Spleen (tissue), 11 donors: ENCODE results near the gene MAPKAP1. TPM values are rescaled to one million over a fixed set of nuclear protein-coding genes. Genes with fewer than 3 reads are reported as not detected.

Source experiments
- DNase-seq: peaks from one replicate; pipeline ENCODE4 v3.0.0-alpha.2; 2020
- H3K27ac ChIP-seq, 8 donors: fragments of 200-600 bp; sonication (generic) in 7 of 8; 1 replicate in 4 of 8; 2 replicates in 4 of 8; pipeline versions ENCODE4 v1.5.0 to v1.8.0; 2016 to 2021; ENCODE audit warnings: inconsistent platforms in 4 of 8, mild to moderate bottlenecking in 4 of 8, moderate library complexity in 1 of 8
- H3K27me3 ChIP-seq, 7 donors: fragments of 200-600 bp; sonication (generic) in 6 of 7; replicated peaks in 1 of 7; 1 replicate in 4 of 7; 2 replicates in 3 of 7; pipeline versions ENCODE4 v1.5.0 to v1.8.0; 2016 to 2021; ENCODE audit warnings: inconsistent platforms in 3 of 7, mild to moderate bottlenecking in 1 of 7
- H3K36me3 ChIP-seq, 6 donors: fragments of 200-600 bp; sonication (generic) in 5 of 6; 1 replicate in 4 of 6; 2 replicates in 2 of 6; pipeline versions ENCODE4 v1.5.0 to v1.8.0; 2016 to 2021; ENCODE audit warnings: inconsistent platforms in 2 of 6
- H3K4me1 ChIP-seq, 6 donors: fragments of 200-600 bp; sonication (generic) in 5 of 6; 1 replicate in 3 of 6; 2 replicates in 3 of 6; pipeline versions ENCODE4 v1.5.0 to v1.8.0; 2016 to 2021; ENCODE audit warnings: inconsistent platforms in 3 of 6
- H3K4me3 ChIP-seq, 8 donors: fragments of 200-600 bp; sonication (generic) in 7 of 8; 1 replicate in 4 of 8; 2 replicates in 4 of 8; pipeline versions ENCODE4 v1.5.0 to v1.8.0; 2016 to 2021; ENCODE audit warnings: inconsistent platforms in 4 of 8, mild to moderate bottlenecking in 4 of 8, moderate library complexity in 2 of 8
- H3K9me3 ChIP-seq, 8 donors: fragments of 200-600 bp; sonication (generic) in 7 of 8; 1 replicate in 4 of 8; 2 replicates in 4 of 8; pipeline versions ENCODE4 v1.5.0 to v1.8.0; 2016 to 2021; ENCODE audit warnings: inconsistent platforms in 4 of 8
- POLR2A ChIP-seq, 3 donors: fragments of 450-650 bp; IDR thresholded peaks; one replicate each; pipeline ENCODE4 v1.5.1; 2017; ENCODE audit warnings: antibody characterized with exemption in 3 of 3, mild to moderate bottlenecking in 1 of 3
- POLR2AphosphoS5 ChIP-seq, 3 donors: sonication (generic); formaldehyde crosslinking; IDR thresholded peaks; one replicate each; pipeline ENCODE4 v1.5.1; 2017; ENCODE audit warnings: antibody characterized with exemption in 3 of 3
- WGBS, 5 donors: extraction: QIAGEN DNeasy Blood & Tissue Kit in 3 of 5; methylation state at CpG; one replicate each; pipeline versions ENCODE4 v1.1.5 to v1.1.7; 2013 to 2018; 5-methylcytosine and 5-hydroxymethylcytosine counted together
- intact Hi-C: fragments of 100-400 bp; cut with DNase I; formaldehyde crosslinking; loops from one replicate; pipeline ENCODE4 v1.15.0; 2023; ENCODE audit warnings: low total_unique reads
- polyA plus RNA-seq, 3 donors: library from polyadenylated mRNA; stranded (reverse); fragments of 200-250 nt; gene quantifications; one replicate each; pipeline ENCODE4 v1.2.1, GENCODE V29; 2013
- total RNA-seq, 7 donors: library from RNA; depleted of rRNA in 3 of 7; stranded (reverse); fragments of >200 nt in 3 of 7; fragmentation: NEBNext Ultra II Directional in 4 of 7; extraction: Animal tissue kit (Norgen Biotek cat#: 25700) in 4 of 7; gene quantifications; one replicate each; pipeline versions ENCODE4 v1.1.0 to v1.2.1, GENCODE V29; 2016 to 2021
- TF ChIP-seq, protein P1 (sequence below), 11 experiments: fragments of 200-600 bp in 7 of 11; fragments of 450-650 bp in 4 of 11; sonication (generic) in 4 of 11; IDR thresholded peaks in 8 of 11; conservative IDR thresholded peaks in 3 of 11; 1 replicate in 7 of 11; 2 replicates in 4 of 11; pipeline versions ENCODE4 v1.4.0 to v1.8.0; 2016 to 2021; ENCODE audit warnings: antibody characterized with exemption in 11 of 11, inconsistent platforms in 4 of 11, mild to moderate bottlenecking in 1 of 11
- donor health status: healthy with polysubstance abuse.
- donor health status: DM: no; HTN: no; CAD: no; lungs with moderate emphysema.
- donor health status: DM: no; HTN: no; CAD: no.
- donor health status: Bipolar disorder and iron deficiency.
- donor health status: healthy.
- donor health status: DM: no; HTN: no; CAD: no.
- donor health status: DM: yes; HTN: yes; CAD: no.

MAPKAP1 gene
- total and polyA plus RNA-seq, 10 donors: 37.2 to 77.2 (median 60.4) TPM

DNA sequence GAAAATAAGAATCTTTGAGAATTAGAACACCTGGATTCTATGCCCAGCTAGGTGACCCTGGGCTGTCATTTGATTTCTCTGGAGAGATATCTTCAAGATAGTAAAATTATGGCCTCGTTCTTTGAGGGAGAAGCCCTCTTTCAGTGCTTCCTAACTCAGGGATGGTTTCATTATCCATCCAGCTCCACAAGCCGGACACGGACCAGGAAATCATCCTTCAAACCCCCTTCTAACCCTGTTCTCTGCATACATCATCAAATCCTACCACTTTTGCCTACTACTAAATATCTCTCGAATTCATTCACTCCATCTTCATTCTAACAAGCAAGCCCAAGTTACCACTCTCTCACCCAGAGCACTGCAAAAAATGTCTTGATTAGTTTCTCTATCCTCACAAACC is 57.2 kb downstream of the MAPKAP1 start:
- TF ChIP-seq POLR2AphosphoS5 (IDR thresholded peaks at IDR 0.05): no peak
- TF ChIP-seq, protein P1, sequence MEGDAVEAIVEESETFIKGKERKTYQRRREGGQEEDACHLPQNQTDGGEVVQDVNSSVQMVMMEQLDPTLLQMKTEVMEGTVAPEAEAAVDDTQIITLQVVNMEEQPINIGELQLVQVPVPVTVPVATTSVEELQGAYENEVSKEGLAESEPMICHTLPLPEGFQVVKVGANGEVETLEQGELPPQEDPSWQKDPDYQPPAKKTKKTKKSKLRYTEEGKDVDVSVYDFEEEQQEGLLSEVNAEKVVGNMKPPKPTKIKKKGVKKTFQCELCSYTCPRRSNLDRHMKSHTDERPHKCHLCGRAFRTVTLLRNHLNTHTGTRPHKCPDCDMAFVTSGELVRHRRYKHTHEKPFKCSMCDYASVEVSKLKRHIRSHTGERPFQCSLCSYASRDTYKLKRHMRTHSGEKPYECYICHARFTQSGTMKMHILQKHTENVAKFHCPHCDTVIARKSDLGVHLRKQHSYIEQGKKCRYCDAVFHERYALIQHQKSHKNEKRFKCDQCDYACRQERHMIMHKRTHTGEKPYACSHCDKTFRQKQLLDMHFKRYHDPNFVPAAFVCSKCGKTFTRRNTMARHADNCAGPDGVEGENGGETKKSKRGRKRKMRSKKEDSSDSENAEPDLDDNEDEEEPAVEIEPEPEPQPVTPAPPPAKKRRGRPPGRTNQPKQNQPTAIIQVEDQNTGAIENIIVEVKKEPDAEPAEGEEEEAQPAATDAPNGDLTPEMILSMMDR (IDR thresholded peaks at IDR 0.05 in 8 of 11, conservative IDR thresholded peaks at IDR 0.05 in 3 of 11): no peak
- no peak for TF ChIP-seq POLR2A (IDR thresholded peaks at IDR 0.05)
- peak overlapping the region in 1 of 8 donors; percentile 25 for H3K4me3 ChIP-seq
- intact Hi-C loops: no loop called here
- 71 to 82% (median 78%) methylated on average over 4 of the region's 4 CpGs for WGBS, 5 donors
- H3K36me3 ChIP-seq: no peaks in the 10 kb centered on the region
- no peaks in the 10 kb centered on the region for H3K27me3 ChIP-seq
- H3K9me3 ChIP-seq: no peaks in the 10 kb centered on the region
- DNase-seq: no peak
- H3K27ac ChIP-seq: peak overlapping the region in 7 of 8 donors; percentile 47 to 86 (median 68)
- peaks cover 38 to 94% (median 79%) of the 10 kb centered on the region in 6 donors for H3K4me1 ChIP-seq

DNA sequence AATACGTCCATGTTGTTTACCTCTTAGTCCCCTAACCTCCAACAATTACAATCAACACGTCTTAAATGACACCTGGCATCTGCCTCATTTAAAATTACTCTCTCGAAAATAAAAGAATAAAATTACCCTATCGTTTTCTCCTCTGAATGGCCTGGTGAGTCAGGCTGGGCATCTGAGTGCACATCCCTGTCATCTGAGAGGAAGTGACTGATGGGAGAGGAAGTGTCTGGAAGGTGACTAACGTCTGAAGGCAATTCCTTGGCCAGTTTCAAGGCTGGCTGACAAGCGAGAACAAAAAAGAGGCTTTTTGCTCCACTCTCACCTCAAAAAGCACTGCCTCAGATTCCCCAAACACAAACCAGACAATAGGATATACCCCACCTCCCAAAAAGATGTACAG is 57.7 kb downstream of the MAPKAP1 start:
- H3K36me3 ChIP-seq: no peaks in the 10 kb centered on the region
- H3K4me1 ChIP-seq: peaks cover 38 to 99% (median 81%) of the 10 kb centered on the region in 6 donors
- no peaks in the 10 kb centered on the region for H3K9me3 ChIP-seq
- no peaks in the 10 kb centered on the region for H3K27me3 ChIP-seq
- DNase-seq: no peak
- TF ChIP-seq POLR2AphosphoS5 (IDR thresholded peaks at IDR 0.05): peak in 1 of 3 donors; percentile 56
- TF ChIP-seq POLR2A (IDR thresholded peaks at IDR 0.05): no peak
- TF ChIP-seq, protein P1 (IDR thresholded peaks at IDR 0.05 in 8 of 11, conservative IDR thresholded peaks at IDR 0.05 in 3 of 11): no peak
- intact Hi-C loops: no loop called here
- H3K27ac ChIP-seq: peak overlapping the region in 6 of 8 donors; percentile 53 to 86 (median 71)
- 35 to 53% (median 44%) methylated on average over 6 of the region's 6 CpGs for WGBS, 5 donors
- no peak overlapping the region for H3K4me3 ChIP-seq

DNA sequence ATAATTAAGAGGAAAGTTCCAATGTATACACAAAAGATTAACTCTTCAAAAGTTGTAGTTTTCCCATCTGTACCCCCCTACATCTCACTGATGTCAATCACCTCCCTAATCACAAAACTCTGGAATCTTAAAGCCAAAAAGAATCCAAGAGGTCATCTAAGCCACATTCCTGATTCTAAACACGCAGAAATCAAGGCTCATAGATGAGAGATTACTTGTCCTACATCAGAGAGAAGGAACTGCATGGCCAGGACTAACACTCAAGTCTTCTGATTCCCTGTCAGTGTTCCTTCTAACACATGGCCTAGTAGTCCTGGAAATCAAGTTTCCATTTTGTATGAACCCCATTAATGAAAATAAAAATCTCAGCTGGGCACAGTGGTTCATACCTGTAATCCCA is 58.7 kb downstream of the MAPKAP1 start:
- no peaks in the 10 kb centered on the region for H3K27me3 ChIP-seq
- 85 to 100% (median 91%) methylated on average over 1 of the region's 1 CpG for WGBS, 5 donors
- no peaks in the 10 kb centered on the region for H3K36me3 ChIP-seq
- no peaks in the 10 kb centered on the region for H3K9me3 ChIP-seq
- no peak for DNase-seq
- intact Hi-C loops: no loop called here
- H3K27ac ChIP-seq: peak overlapping the region in 1 of 8 donors; percentile 81
- no peak for TF ChIP-seq POLR2AphosphoS5 (IDR thresholded peaks at IDR 0.05)
- TF ChIP-seq POLR2A (IDR thresholded peaks at IDR 0.05): no peak
- TF ChIP-seq, protein P1 (IDR thresholded peaks at IDR 0.05 in 8 of 11, conservative IDR thresholded peaks at IDR 0.05 in 3 of 11): no peak
- H3K4me3 ChIP-seq: no peak overlapping the region
- peaks cover 38 to 94% (median 80%) of the 10 kb centered on the region in 6 donors for H3K4me1 ChIP-seq

DNA sequence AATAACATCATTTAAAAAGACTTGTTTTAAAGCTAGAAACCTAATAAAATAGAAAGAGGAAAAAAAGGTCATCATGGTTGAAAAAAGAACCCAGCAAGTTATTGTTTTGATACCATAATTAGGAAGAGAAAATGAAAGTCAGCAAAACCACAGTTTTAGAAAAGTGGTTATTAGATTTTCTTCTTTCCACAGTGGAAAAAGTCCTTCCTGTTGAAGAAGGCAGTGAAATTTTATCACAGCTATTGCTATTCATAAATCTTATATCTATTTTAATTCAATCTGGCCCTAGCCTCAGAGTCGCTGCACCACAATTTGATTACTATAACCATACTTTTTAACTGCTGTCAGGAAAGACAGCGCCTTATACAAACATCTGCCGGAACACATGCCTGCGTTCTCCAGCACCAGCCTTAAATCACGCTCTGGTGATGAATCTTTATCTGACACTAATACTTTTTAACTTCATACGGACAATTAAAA is 60.3 kb downstream of the MAPKAP1 start:
- peak overlapping the region in 6 of 8 donors; percentile 13 to 63 (median 26) for H3K4me3 ChIP-seq
- no peaks in the 10 kb centered on the region for H3K36me3 ChIP-seq
- no peak for DNase-seq
- peaks cover 38 to 80% (median 67%) of the 10 kb centered on the region in 6 donors for H3K4me1 ChIP-seq
- H3K27me3 ChIP-seq: no peaks in the 10 kb centered on the region
- intact Hi-C loops: no loop called here
- TF ChIP-seq POLR2AphosphoS5 (IDR thresholded peaks at IDR 0.05) (no peak), POLR2A (IDR thresholded peaks at IDR 0.05) (no peak)
- H3K27ac ChIP-seq: peak overlapping the region; percentile 45 to 86 (median 80)
- no peaks in the 10 kb centered on the region for H3K9me3 ChIP-seq
- whole genome bisulfite sequencing, 5 donors: 1 to 6% (median 4%) methylated on average over 6 of the region's 6 CpGs
